ENCODE data around the gene ZNF710. TPM values are rescaled to one million over a fixed set of nuclear protein-coding genes. Genes with fewer than 3 reads are reported as not detected.

ZNF710 gene
- total and polyA plus RNA-seq, 2 of the 8 experiments (the other 6 are each of a cell fraction or from before 2014, with no cell fraction given) = 10.5 to 24.0 TPM

GRCh38 chr15:90001062-90001682, at the start of gene ZNF710 (continued):
- TF ChIP-seq RAD21 (IDR thresholded peaks at IDR 0.05 in 1 of 2, conservative IDR thresholded peaks at IDR 0.05 in 1 of 2; ENCODE audit: low read depth in 2 of 2, low read length in 2 of 2) (no peak), RBBP5 (IDR thresholded peaks at IDR 0.05; ENCODE audit: borderline replicate concordance, low read depth, low read length) (no peak; the same call in 1 of the 2 replicates), SAP30 (IDR thresholded peaks at IDR 0.05; ENCODE audit: insufficient read depth, insufficient replicate concordance, low read length) (no peak), CTCF (IDR thresholded peaks at IDR 0.05; ENCODE audit: control extremely low read depth in 1 of 3, insufficient read depth in 1 of 3, low read depth in 1 of 3, low read length in 3 of 3) (no peak), JUND (IDR thresholded peaks at IDR 0.05; ENCODE audit: low read length) (no peak), MAFK (IDR thresholded peaks at IDR 0.05; ENCODE audit: low read depth, low read length) (no peak), CBX5 (IDR thresholded peaks at IDR 0.05; ENCODE audit: low read depth, low read length) (no peak)

Data from H1 (cell line).